NB4 (cell line): ENCODE results near the gene TSPAN18.

Experiments
- DNase-seq: peaks from one replicate; pipeline ENCODE4 v3.0.0; 2010; ENCODE audit warnings: low read depth
- H3K4me3 ChIP-seq: one replicate; pipeline ENCODE4 v1.5.1; 2011; ENCODE audit warnings: mild to moderate bottlenecking, low read depth, low read length, moderate library complexity
- MYC ChIP-seq: IDR thresholded peaks from 2 replicates; pipeline ENCODE4 v1.6.1; 2011; ENCODE audit warnings: low read depth, low read length
- POLR2A ChIP-seq: IDR thresholded peaks from 2 replicates; pipeline ENCODE4 v1.6.1; 2011; ENCODE audit warnings: mild to moderate bottlenecking; ENCODE audit not compliant: insufficient read length; ENCODE audit errors: extremely low read depth
- TF ChIP-seq, protein P1 (sequence below): IDR thresholded peaks from 2 replicates; pipeline ENCODE4 v1.6.1; 2011; ENCODE audit warnings: low read depth, low read length
- TF ChIP-seq, protein P2 (sequence below): IDR thresholded peaks from one replicate; pipeline ENCODE4 v1.5.1; 2012; ENCODE audit warnings: low read depth, low read length

Gene TSPAN18

DNA sequence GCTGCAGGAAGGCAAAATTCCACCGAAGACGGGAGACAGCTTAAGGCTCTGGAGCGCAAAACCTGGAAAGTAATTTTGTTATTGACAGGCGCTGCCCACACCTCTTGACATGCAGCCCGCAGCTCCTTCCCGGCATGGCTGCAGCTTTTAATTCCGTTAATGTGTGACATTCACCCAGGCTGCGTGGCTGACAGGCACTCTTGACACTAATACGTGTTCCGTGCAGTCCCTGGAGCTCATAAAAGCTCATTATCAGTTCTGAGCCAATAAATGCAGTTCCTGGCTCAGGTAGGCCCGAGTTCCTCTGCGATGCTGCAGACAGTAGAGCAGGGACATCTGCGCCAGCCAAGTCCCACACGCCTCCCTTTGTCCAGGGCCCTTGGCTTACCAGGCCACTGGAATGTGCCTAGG is 34.8 kb downstream of the TSPAN18 start:
- TF ChIP-seq, protein P1, sequence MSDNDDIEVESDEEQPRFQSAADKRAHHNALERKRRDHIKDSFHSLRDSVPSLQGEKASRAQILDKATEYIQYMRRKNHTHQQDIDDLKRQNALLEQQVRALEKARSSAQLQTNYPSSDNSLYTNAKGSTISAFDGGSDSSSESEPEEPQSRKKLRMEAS, result no peak
- TF ChIP-seq POLR2A, result no peak
- TF ChIP-seq, protein P2, sequence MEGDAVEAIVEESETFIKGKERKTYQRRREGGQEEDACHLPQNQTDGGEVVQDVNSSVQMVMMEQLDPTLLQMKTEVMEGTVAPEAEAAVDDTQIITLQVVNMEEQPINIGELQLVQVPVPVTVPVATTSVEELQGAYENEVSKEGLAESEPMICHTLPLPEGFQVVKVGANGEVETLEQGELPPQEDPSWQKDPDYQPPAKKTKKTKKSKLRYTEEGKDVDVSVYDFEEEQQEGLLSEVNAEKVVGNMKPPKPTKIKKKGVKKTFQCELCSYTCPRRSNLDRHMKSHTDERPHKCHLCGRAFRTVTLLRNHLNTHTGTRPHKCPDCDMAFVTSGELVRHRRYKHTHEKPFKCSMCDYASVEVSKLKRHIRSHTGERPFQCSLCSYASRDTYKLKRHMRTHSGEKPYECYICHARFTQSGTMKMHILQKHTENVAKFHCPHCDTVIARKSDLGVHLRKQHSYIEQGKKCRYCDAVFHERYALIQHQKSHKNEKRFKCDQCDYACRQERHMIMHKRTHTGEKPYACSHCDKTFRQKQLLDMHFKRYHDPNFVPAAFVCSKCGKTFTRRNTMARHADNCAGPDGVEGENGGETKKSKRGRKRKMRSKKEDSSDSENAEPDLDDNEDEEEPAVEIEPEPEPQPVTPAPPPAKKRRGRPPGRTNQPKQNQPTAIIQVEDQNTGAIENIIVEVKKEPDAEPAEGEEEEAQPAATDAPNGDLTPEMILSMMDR, result no peak
- no peak for TF ChIP-seq MYC
- no peak for DNase-seq
- no peak overlapping the region for H3K4me3 ChIP-seq

DNA sequence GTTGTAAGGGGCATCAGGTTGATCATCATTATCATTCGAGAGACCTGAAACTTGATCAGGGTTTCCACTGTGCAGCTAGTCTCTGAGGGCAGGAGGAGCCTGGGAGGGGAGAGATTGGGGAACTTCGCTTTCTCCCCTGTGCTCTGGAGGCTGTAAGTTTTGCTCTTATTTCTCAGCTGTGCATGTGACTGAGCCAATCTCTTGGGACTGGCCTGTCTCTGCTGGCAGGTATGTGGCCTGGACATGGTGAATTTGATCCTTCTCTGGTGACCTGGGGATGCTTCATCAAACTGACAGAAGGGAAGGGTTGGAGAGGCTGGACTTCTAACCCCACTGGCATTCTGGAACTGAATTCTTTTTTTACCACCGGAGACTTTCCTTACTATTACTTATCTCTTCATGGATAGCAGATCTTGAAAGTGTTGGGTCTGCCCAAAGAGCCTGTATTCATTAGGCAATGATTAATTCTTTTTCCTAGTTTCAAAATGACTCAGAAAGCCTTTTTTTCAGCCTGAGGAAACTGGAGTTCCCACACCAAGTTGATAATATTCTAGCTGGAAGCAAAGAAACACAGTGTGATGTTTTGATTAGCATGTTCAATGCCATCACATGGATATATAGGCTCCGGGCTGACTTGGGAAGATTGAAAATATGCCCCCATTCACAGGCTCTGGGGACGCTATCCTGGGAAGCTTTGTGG is 36.5 kb downstream of the TSPAN18 start:
- no peak for DNase-seq
- no peak for TF ChIP-seq POLR2A

DNA sequence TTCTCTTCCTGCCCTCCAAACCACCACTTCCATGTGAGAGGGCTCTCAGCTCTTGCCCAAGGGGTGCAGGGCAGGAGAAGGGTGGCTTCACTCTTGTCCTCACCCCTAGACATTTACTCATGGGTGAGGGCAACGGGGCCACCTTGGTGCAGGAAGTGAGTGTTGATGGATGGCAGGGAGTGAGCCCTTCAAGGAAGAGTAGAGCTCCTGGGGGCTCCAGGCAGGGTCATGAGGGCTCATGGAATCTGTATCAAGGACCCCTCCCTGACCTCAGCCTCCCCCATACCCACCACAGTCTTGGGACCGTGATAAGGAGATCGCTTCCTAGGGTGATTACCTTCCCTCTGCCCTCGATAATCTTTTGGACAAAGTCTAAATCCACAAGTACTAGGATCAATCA is 37.8 kb downstream of the TSPAN18 start:
- no peak for DNase-seq
- no peak overlapping the region for H3K4me3 ChIP-seq
- no peak for TF ChIP-seq MYC
- TF ChIP-seq, protein P2, result no peak
- TF ChIP-seq, protein P1, result no peak
- no peak for TF ChIP-seq POLR2A

More for the DNA sequence above, 36.5 kb downstream of the TSPAN18 start:
- no peak overlapping the region for H3K4me3 ChIP-seq

DNA sequence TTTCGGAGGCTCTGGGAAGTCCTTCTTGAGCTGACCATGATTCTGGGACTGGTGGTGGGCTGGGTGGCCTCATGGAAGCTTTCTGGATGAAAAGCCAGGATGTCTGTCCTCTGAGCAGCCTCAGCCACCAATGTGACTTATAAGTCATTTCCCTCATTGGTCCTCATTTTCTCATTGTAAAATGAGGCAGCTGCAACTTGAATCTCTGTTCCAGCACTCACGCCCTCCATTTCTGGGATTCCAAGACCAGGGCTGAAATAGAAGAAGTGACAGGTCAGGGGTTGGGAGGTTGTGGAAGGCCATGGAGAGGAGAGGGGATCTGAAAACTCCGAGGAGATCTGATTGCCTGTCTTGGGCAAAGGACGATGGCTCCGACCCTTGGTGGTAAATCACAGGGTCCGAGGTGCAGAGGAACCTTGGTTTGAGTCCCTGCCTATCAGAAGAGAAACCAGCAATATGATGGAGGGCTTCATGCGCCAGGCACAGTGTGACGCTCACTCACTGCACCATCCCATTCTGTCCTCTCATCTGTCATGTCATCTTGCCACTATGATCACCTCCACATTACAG is 38.3 kb downstream of the TSPAN18 start:
- no peak for DNase-seq
- TF ChIP-seq, protein P1, result no peak
- TF ChIP-seq, protein P2, result no peak
- TF ChIP-seq MYC, result no peak
- no peak for TF ChIP-seq POLR2A

DNA sequence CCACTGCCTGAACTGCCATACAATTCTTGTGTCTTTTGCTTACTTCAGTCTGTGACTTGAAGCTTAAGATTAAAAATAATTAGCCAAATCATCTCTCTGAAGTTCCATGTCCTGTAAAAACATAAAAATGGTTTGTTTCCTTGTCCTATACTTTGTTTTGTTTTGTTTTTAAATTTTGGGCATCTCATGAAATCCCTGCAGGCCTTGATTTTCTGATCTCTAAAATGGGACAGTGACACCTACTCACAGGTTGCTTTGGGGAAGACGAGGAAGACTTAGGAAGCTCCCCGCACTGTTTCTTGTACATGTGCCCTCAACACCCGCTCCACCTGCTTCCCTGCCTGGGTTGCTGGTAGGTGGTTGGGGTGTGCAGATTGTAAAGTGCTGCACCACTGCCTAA is 38.9 kb downstream of the TSPAN18 start:
- DNase-seq, result no peak
- TF ChIP-seq POLR2A, result no peak
- no peak overlapping the region for H3K4me3 ChIP-seq

More for the DNA sequence above, 38.3 kb downstream of the TSPAN18 start:
- no peak overlapping the region for H3K4me3 ChIP-seq

DNA sequence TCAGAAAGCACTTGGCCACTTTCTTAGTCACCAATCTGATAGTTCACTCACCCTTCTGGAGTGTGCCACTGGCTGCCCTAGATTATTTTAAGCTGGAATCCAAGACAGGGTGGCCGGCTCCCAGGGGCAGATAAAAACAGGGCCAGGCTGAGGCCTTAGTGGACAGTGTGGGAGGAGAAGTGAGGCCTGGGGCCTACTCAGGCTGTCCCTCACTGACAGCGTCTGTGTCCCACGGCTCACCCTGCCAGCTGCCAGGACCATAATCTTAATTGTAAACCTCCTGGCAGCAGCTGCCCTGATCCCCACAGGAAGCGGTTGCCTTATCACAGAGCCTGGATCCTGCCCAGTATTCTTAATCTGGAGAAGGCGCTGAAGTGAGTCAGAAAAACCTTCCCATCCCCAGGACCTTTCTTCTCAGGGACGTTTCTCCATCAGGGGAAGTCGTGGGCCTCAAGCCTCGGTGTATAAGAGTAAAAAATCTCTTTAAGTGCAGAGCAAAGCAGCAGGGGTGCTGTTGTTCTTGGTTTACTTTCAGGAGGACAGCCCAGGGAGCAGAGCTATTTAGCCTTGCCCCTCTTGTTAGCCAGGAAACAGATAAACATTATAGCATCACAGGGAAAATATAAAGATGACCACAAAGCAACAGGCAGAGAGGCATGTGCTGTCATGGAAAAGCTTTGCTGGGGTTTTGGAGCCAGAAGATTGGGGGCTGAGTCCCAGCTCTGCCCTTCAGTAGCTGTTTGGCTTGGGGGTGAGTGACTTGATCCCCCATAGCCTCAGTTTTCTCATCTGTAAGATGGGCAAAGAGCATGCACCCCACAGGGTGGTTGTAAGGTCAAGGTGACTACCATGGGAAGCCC is 39.6 kb downstream of the TSPAN18 start:
- TF ChIP-seq, protein P2, result no peak
- TF ChIP-seq POLR2A (no peak), MYC (no peak)
- TF ChIP-seq, protein P1, result no peak
- DNase-seq, result no peak
- no peak overlapping the region for H3K4me3 ChIP-seq
